ENCODE results near the gene ROBO1. TPM values are rescaled to one million over a fixed set of nuclear protein-coding genes. Genes with fewer than 3 reads are reported as not detected.

Gene ROBO1
- total RNA-seq, 1 donor, result 69.8 TPM

GRCh38 chr3:78641703-78642102 lies 1126.1 kb downstream of the ROBO1 start:
- Histone ChIP-seq H3K27me3 (ENCODE audit: insufficient read depth, low read length) (no peaks in the 10 kb centered on the region), H3K9me3 (ENCODE audit: low read depth, low read length) (no peaks in the 10 kb centered on the region), H3K79me2 (ENCODE audit: insufficient read depth, low read length) (no peaks in the 10 kb centered on the region), H3K4me3 (ENCODE audit: insufficient read depth, low read length) (no peak overlapping the region), H4K20me1 (ENCODE audit: insufficient read depth, low read length) (no peaks in the 10 kb centered on the region), H2AFZ (ENCODE audit: low read length) (no peak overlapping the region), H3K27ac (ENCODE audit: low read depth, low read length) (no peak overlapping the region), H3K4me2 (ENCODE audit: insufficient read depth, low read length) (no peak overlapping the region), H3K4me1 (ENCODE audit: insufficient read depth, low read length) (no peaks in the 10 kb centered on the region), H3K36me3 (ENCODE audit: insufficient read depth, low read length) (no peaks in the 10 kb centered on the region)
- no peak for TF ChIP-seq CTCF (IDR thresholded peaks at IDR 0.05; ENCODE audit: extremely low read depth, low read depth, low read length)
- DNase-seq (ENCODE audit: insufficient read length, low spot score, missing footprints), result no peak

GRCh38 chr3:78634316-78634715 lies 1133.5 kb downstream of the ROBO1 start:
- H3K4me1 ChIP-seq (ENCODE audit: insufficient read depth, low read length), result no peaks in the 10 kb centered on the region
- no peaks in the 10 kb centered on the region for H3K27me3 ChIP-seq (ENCODE audit: insufficient read depth, low read length)
- peaks cover 4% of the 10 kb centered on the region for H3K36me3 ChIP-seq (ENCODE audit: insufficient read depth, low read length)
- no peak for DNase-seq (ENCODE audit: insufficient read length, low spot score, missing footprints)
- H2AFZ ChIP-seq (ENCODE audit: low read length), result no peak overlapping the region
- no peaks in the 10 kb centered on the region for H4K20me1 ChIP-seq (ENCODE audit: insufficient read depth, low read length)
- no peaks in the 10 kb centered on the region for H3K79me2 ChIP-seq (ENCODE audit: insufficient read depth, low read length)
- H3K4me2 ChIP-seq (ENCODE audit: insufficient read depth, low read length), result no peak overlapping the region
- H3K9me3 ChIP-seq (ENCODE audit: low read depth, low read length), result no peaks in the 10 kb centered on the region
- no peak overlapping the region for H3K27ac ChIP-seq (ENCODE audit: low read depth, low read length)
- TF ChIP-seq CTCF (IDR thresholded peaks at IDR 0.05; ENCODE audit: extremely low read depth, low read depth, low read length), result no peak
- H3K4me3 ChIP-seq (ENCODE audit: insufficient read depth, low read length), result no peak overlapping the region

DNA sequence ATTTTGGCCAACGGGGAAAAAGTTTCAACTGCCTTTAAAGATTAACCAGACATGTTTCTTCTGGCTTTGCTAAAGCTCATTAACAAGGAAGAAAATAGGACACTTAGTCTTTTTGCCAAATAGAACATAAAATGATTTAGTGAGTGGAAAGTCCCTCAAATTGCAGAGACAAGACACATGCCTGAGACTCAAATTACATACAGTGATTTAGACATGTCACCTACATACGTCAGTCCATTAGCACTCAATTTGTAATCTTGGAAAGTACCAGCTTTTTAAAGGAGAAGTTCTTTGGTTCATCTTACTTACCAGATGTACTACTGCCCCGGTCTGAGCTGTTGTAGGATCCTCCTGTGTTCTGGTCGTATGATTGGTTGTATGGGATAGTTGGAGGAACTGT lies 1134.2 kb downstream of the ROBO1 start:
- Histone ChIP-seq H3K4me1 (ENCODE audit: insufficient read depth, low read length) (no peaks in the 10 kb centered on the region), H3K27me3 (ENCODE audit: insufficient read depth, low read length) (no peaks in the 10 kb centered on the region)

DNA sequence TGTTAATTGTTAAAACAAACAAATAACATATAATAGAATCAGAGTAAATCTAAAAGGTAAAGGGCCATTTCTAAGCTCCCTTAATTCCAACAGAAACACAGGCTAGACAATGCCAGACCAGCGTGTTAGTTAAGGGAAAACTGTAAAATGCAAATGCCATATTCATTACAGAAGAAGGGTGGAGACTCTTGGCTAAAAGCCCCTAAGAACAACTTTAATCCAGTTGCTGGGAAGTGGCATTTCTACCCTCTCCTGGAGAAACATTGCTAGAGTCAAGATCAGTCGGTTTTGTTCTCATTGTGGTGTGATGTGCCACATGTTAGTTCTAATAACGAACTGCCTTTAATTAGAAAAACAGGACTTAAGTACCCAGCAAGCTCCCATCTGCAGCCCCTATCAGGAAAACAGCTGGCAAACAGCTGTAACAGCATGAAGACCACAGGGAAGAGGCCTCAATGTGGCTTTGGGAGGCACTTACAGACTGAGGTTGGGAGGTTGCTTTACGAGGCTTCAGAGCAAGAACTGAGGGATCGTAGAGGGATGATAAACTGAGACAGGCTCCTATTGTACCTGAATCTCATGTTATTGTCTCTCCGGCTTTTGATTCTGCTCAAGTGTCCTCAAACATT lies 1134.8 kb downstream of the ROBO1 start:
- H3K27ac ChIP-seq (ENCODE audit: low read depth, low read length), result no peak overlapping the region
- H3K4me3 ChIP-seq (ENCODE audit: insufficient read depth, low read length), result no peak overlapping the region
- H3K4me2 ChIP-seq (ENCODE audit: insufficient read depth, low read length), result no peak overlapping the region
- no peak for DNase-seq (ENCODE audit: insufficient read length, low spot score, missing footprints)
- H3K27me3 ChIP-seq (ENCODE audit: insufficient read depth, low read length), result no peaks in the 10 kb centered on the region
- no peaks in the 10 kb centered on the region for H3K79me2 ChIP-seq (ENCODE audit: insufficient read depth, low read length)
- TF ChIP-seq CTCF (IDR thresholded peaks at IDR 0.05; ENCODE audit: extremely low read depth, low read depth, low read length), result no peak
- H3K36me3 ChIP-seq (ENCODE audit: insufficient read depth, low read length), result peaks cover 4% of the 10 kb centered on the region
- no peak overlapping the region for H2AFZ ChIP-seq (ENCODE audit: low read length)
- H3K9me3 ChIP-seq (ENCODE audit: low read depth, low read length), result no peaks in the 10 kb centered on the region
- no peaks in the 10 kb centered on the region for H4K20me1 ChIP-seq (ENCODE audit: insufficient read depth, low read length)
- no peaks in the 10 kb centered on the region for H3K4me1 ChIP-seq (ENCODE audit: insufficient read depth, low read length)

More for the DNA sequence above, 1134.2 kb downstream of the ROBO1 start:
- Histone ChIP-seq H2AFZ (ENCODE audit: low read length) (no peak overlapping the region), H3K4me2 (ENCODE audit: insufficient read depth, low read length) (no peak overlapping the region), H3K79me2 (ENCODE audit: insufficient read depth, low read length) (no peaks in the 10 kb centered on the region), H3K36me3 (ENCODE audit: insufficient read depth, low read length) (peaks cover 4% of the 10 kb centered on the region), H3K9me3 (ENCODE audit: low read depth, low read length) (no peaks in the 10 kb centered on the region), H4K20me1 (ENCODE audit: insufficient read depth, low read length) (no peaks in the 10 kb centered on the region), H3K27ac (ENCODE audit: low read depth, low read length) (no peak overlapping the region), H3K4me3 (ENCODE audit: insufficient read depth, low read length) (no peak overlapping the region)
- DNase-seq (ENCODE audit: insufficient read length, low spot score, missing footprints), result no peak
- TF ChIP-seq CTCF (IDR thresholded peaks at IDR 0.05; ENCODE audit: extremely low read depth, low read depth, low read length), result no peak
